Loucy (cell line): Measurements from ENCODE around the gene BRK1.

ENCODE experiments used
- CTCF ChIP-seq: fragments of 200-600 bp; sonication (generic); conservative IDR thresholded peaks from 2 replicates; pipeline ENCODE4 v1.5.1; 2014; ENCODE audit warnings: mild to moderate bottlenecking, antibody characterized with exemption, low read length
- EZH2phosphoT487 ChIP-seq: fragments of 200-600 bp; IDR thresholded peaks from 2 replicates; pipeline ENCODE4 v1.6.1; 2018; ENCODE audit warnings: antibody characterized with exemption, mild to moderate bottlenecking, moderate library complexity, borderline replicate concordance

GRCh38 chr3:10164546-10165393 is 49.3 kb downstream of the BRK1 start, which contains the start of gene IRAK2:
- TF ChIP-seq CTCF (no peak), EZH2phosphoT487 (no peak)
